Muscle of leg (tissue), 11 donors: ENCODE results near the gene CDH23. TPM values are rescaled to one million over a fixed set of nuclear protein-coding genes. Genes with fewer than 3 reads are reported as not detected.

ENCODE experiments used
- DNase-seq: peaks from one replicate; pipeline ENCODE4 v3.0.0; 2013
- H3K27ac ChIP-seq: one replicate; pipeline ENCODE4 v1.5.1; 2013; ENCODE audit warnings: mild to moderate bottlenecking, low read length, control low read depth
- H3K27me3 ChIP-seq: one replicate; pipeline ENCODE4 v1.6.1; 2013; ENCODE audit warnings: low read length; ENCODE audit not compliant: control insufficient read depth, insufficient read depth
- H3K36me3 ChIP-seq: one replicate; pipeline ENCODE4 v1.6.1; 2013; ENCODE audit warnings: low read length; ENCODE audit not compliant: control insufficient read depth, insufficient read depth
- H3K4me1 ChIP-seq: one replicate; pipeline ENCODE4 v1.6.1; 2013; ENCODE audit warnings: low read length; ENCODE audit not compliant: control insufficient read depth, insufficient read depth
- H3K4me3 ChIP-seq: one replicate; pipeline ENCODE4 v1.5.1; 2013; ENCODE audit warnings: low read length, control low read depth
- H3K9me3 ChIP-seq: replicated peaks from 2 replicates; pipeline ENCODE4 v1.6.1; 2013; ENCODE audit warnings: low read depth, low read length; ENCODE audit not compliant: control insufficient read depth
- WGBS: methylation state at CpG from one replicate; pipeline ENCODE4 v1.1.5; 2013; ENCODE audit warnings: missing lambda C conversion rate; ENCODE audit not compliant: insufficient coverage; 5-methylcytosine and 5-hydroxymethylcytosine counted together
- polyA plus RNA-seq, 8 donors: library from polyadenylated mRNA; unstranded; fragments of 120-200 nt; gene quantifications; one replicate each; pipeline versions ENCODE4 v1.2.1 to v1.2.3, GENCODE V29; 2013; ENCODE audit warnings: inconsistent platforms in 1 of 8, low replicate concordance in 1 of 8; ENCODE audit not compliant: insufficient read length in 8 of 8, insufficient read depth in 1 of 8
- total RNA-seq: library from RNA; stranded (reverse); fragments of 120-200 nt; gene quantifications from one replicate; pipeline ENCODE4 v1.2.4, GENCODE V29; 2013

CDH23 gene
- total and polyA plus RNA-seq, 9 donors, result 3.4 to 5.7 (median 4.9) TPM

GRCh38 chr10:71432101-71432905 is 35.6 kb downstream of the CDH23 start:
- Histone ChIP-seq H3K27me3 (no peaks in the 10 kb centered on the region), H3K36me3 (no peaks in the 10 kb centered on the region), H3K4me3 (no peak overlapping the region), H3K27ac (no peak overlapping the region), H3K9me3 (no peaks in the 10 kb centered on the region), H3K4me1 (peaks cover 33% of the 10 kb centered on the region)
- WGBS, result 62% methylated on average over 14 of the region's 15 CpGs
- DNase-seq, result no peak

- no peaks in the 10 kb centered on the region for H3K27me3 ChIP-seq
- WGBS, result 62% methylated on average over 10 of the region's 11 CpGs
- no peak overlapping the region for H3K4me3 ChIP-seq
- H3K27ac ChIP-seq, result no peak overlapping the region
- H3K36me3 ChIP-seq, result no peaks in the 10 kb centered on the region
- peak; percentile 72 for DNase-seq
- H3K4me1 ChIP-seq, result peaks cover 40% of the 10 kb centered on the region
- H3K9me3 ChIP-seq, result no peaks in the 10 kb centered on the region
These were observed 36.4 kb downstream of the CDH23 start for GRCh38 chr10:71432956-71433767.

- no peaks in the 10 kb centered on the region for H3K27me3 ChIP-seq
- no peaks in the 10 kb centered on the region for H3K9me3 ChIP-seq
- DNase-seq, result no peak
- H3K4me3 ChIP-seq, result no peak overlapping the region
- 89% methylated on average over 10 of the region's 10 CpGs for WGBS
- peaks cover 44% of the 10 kb centered on the region for H3K4me1 ChIP-seq
- H3K36me3 ChIP-seq, result no peaks in the 10 kb centered on the region
- no peak overlapping the region for H3K27ac ChIP-seq
These were observed 37.3 kb downstream of the CDH23 start for GRCh38 chr10:71433768-71434744.

- no peak overlapping the region for H3K4me3 ChIP-seq
- WGBS, result 88% methylated on average over 2 of the region's 4 CpGs
- H3K27ac ChIP-seq, result no peak overlapping the region
- no peaks in the 10 kb centered on the region for H3K27me3 ChIP-seq
- H3K36me3 ChIP-seq, result no peaks in the 10 kb centered on the region
- no peak for DNase-seq
- no peaks in the 10 kb centered on the region for H3K9me3 ChIP-seq
- H3K4me1 ChIP-seq, result peaks cover 47% of the 10 kb centered on the region
These were observed 38.2 kb downstream of the CDH23 start for GRCh38 chr10:71434760-71435394.

GRCh38 chr10:71435571-71436267 is 39.0 kb downstream of the CDH23 start:
- WGBS, result 78% methylated on average over 3 of the region's 6 CpGs
- Histone ChIP-seq H3K4me1 (peaks cover 53% of the 10 kb centered on the region), H3K4me3 (no peak overlapping the region), H3K27me3 (no peaks in the 10 kb centered on the region), H3K27ac (no peak overlapping the region), H3K9me3 (no peaks in the 10 kb centered on the region), H3K36me3 (no peaks in the 10 kb centered on the region)
- DNase-seq, result no peak

- no peak overlapping the region for H3K27ac ChIP-seq
- H3K4me1 ChIP-seq, result peaks cover 54% of the 10 kb centered on the region
- H3K9me3 ChIP-seq, result no peaks in the 10 kb centered on the region
- no peak overlapping the region for H3K4me3 ChIP-seq
- WGBS, result 57% methylated on average over 5 of the region's 11 CpGs
- H3K36me3 ChIP-seq, result no peaks in the 10 kb centered on the region
- peak; percentile 62 for DNase-seq
- H3K27me3 ChIP-seq, result no peaks in the 10 kb centered on the region
These were observed 39.8 kb downstream of the CDH23 start for GRCh38 chr10:71436268-71437125.

GRCh38 chr10:71437537-71438092 is 40.9 kb downstream of the CDH23 start:
- peak; percentile 36 for DNase-seq
- no peaks in the 10 kb centered on the region for H3K9me3 ChIP-seq
- WGBS, result 85% methylated on average over 4 of the region's 4 CpGs
- no peaks in the 10 kb centered on the region for H3K36me3 ChIP-seq
- no peak overlapping the region for H3K4me3 ChIP-seq
- no peak overlapping the region for H3K27ac ChIP-seq
- peaks cover 52% of the 10 kb centered on the region for H3K4me1 ChIP-seq
- H3K27me3 ChIP-seq, result no peaks in the 10 kb centered on the region

GRCh38 chr10:71438761-71439160 is 42.0 kb downstream of the CDH23 start:
- DNase-seq, result no peak

More at GRCh38 chr10:71438761-71439160, 42.0 kb downstream of the CDH23 start:
- Histone ChIP-seq H3K4me3 (no peak overlapping the region), H3K4me1 (peaks cover 45% of the 10 kb centered on the region), H3K27ac (no peak overlapping the region), H3K27me3 (no peaks in the 10 kb centered on the region), H3K9me3 (no peaks in the 10 kb centered on the region), H3K36me3 (no peaks in the 10 kb centered on the region)
- 81% methylated on average over 2 of the region's 3 CpGs for WGBS
